Measurements from ENCODE around the gene FAM170B.

GRCh38 chr10:49176310-49177268 lies 42.8 kb upstream of the FAM170B start:
- TF ChIP-seq EZH2phosphoT487 (IDR thresholded peaks at IDR 0.05; ENCODE audit: borderline replicate concordance): no peak
- no peak for TF ChIP-seq CTCF (conservative IDR thresholded peaks at IDR 0.05; ENCODE audit: low read length)

Data from Loucy (cell line).